GM12892 (cell line): ENCODE results near the gene INO80C.

Experiments
- POLR2A ChIP-seq: IDR thresholded peaks from 2 replicates; pipeline ENCODE4 v1.6.1; 2011; ENCODE audit warnings: low read depth, low read length, control low read depth
- POLR2AphosphoS5 ChIP-seq: IDR thresholded peaks from 2 replicates; pipeline ENCODE4 v1.6.1; 2011; ENCODE audit warnings: low read depth, low read length, control low read depth

DNA sequence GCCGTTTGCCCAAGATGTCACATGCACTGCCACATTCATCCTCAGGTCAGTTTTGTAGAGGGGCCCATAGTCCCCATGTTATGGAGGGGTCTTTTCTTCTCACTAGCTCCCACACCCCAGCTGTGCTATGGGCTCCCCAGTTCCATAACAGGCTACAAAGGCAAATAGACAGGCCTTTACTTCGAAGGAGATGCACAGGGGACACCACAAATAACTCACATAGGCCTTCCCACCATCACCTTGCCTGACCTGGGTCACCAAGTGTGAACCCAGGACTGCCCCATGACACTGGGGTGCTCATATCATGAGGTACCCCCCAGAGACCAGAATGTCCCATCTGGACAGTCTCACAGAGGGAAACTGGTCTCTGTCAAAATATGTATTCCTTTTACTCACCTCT is 15.0 kb upstream of the INO80C start:
- TF ChIP-seq POLR2AphosphoS5 (no peak), POLR2A (no peak)
